KMS-11 (cell line): Measurements from ENCODE around the gene OXCT1.

Experiments
- H2AFZ ChIP-seq: fragments of 200-600 bp; sonication (generic); 2 replicates; pipeline ENCODE4 v1.6.1; 2016; ENCODE audit warnings: antibody characterized with exemption, mixed run types, low read depth
- H3K27ac ChIP-seq: fragments of 200-600 bp; sonication (generic); 2 replicates; pipeline ENCODE4 v1.6.1; 2016; ENCODE audit warnings: mild to moderate bottlenecking, mixed run types
- H3K27me3 ChIP-seq: fragments of 200-600 bp; sonication (generic); 2 replicates; pipeline ENCODE4 v1.6.1; 2017; ENCODE audit warnings: mild to moderate bottlenecking, low read depth, mixed run types, moderate library complexity; ENCODE audit not compliant: insufficient read depth
- H3K36me3 ChIP-seq: fragments of 200-600 bp; sonication (generic); 2 replicates; pipeline ENCODE4 v1.6.1; 2017; ENCODE audit warnings: mild to moderate bottlenecking, mixed run types; ENCODE audit not compliant: insufficient read depth
- H3K4me1 ChIP-seq: fragments of 200-600 bp; sonication (generic); 2 replicates; pipeline ENCODE4 v1.6.1; 2016; ENCODE audit warnings: mild to moderate bottlenecking, low read depth, mixed run types; ENCODE audit not compliant: poor library complexity, severe bottlenecking
- H3K4me2 ChIP-seq: fragments of 200-600 bp; sonication (generic); 2 replicates; pipeline ENCODE4 v1.7.0; 2016; ENCODE audit warnings: mild to moderate bottlenecking, mixed run types
- H3K4me3 ChIP-seq: fragments of 200-600 bp; sonication (generic); IDR thresholded peaks from 2 replicates; pipeline ENCODE4 v1.6.1; 2017; ENCODE audit warnings: low read depth, low read length, mixed read lengths; ENCODE audit not compliant: insufficient read depth
- H3K79me2 ChIP-seq: fragments of 200-600 bp; sonication (generic); 2 replicates; pipeline ENCODE4 v1.6.1; 2016; ENCODE audit warnings: low read depth, mixed run types; ENCODE audit not compliant: insufficient read depth
- H3K9ac ChIP-seq: fragments of 200-600 bp; sonication (generic); 2 replicates; pipeline ENCODE4 v1.6.1; 2016; ENCODE audit warnings: mild to moderate bottlenecking, mixed run types
- H4K20me1 ChIP-seq: fragments of 200-600 bp; sonication (generic); 2 replicates; pipeline ENCODE4 v1.6.1; 2016; ENCODE audit warnings: mild to moderate bottlenecking, mixed run types; ENCODE audit not compliant: insufficient read depth
- CTCF ChIP-seq: fragments of 200-600 bp; sonication (generic); conservative IDR thresholded peaks from 2 replicates; pipeline ENCODE4 v1.6.1; 2017; ENCODE audit warnings: low read depth, mild to moderate bottlenecking, antibody characterized with exemption, low read length, moderate library complexity, mixed read lengths

Gene OXCT1

GRCh38 chr5:41789434-41789833, 80.8 kb downstream of the OXCT1 start:
- H3K4me1 ChIP-seq: peaks cover 61% of the 10 kb centered on the region
- no peaks in the 10 kb centered on the region for H3K79me2 ChIP-seq
- no peak overlapping the region; the same call in 1 of the 2 replicates for H3K27ac ChIP-seq
- no peaks in the 10 kb centered on the region for H3K36me3 ChIP-seq
- no peak for TF ChIP-seq CTCF
- no peaks in the 10 kb centered on the region for H3K27me3 ChIP-seq
- no peak overlapping the region for H3K9ac ChIP-seq
- no peak overlapping the region for H2AFZ ChIP-seq
- peak overlapping the region; percentile 49; the same call in 1 of the 2 replicates for H3K4me2 ChIP-seq
- H4K20me1 ChIP-seq: no peaks in the 10 kb centered on the region
- no peak overlapping the region for H3K4me3 ChIP-seq

- Histone ChIP-seq H4K20me1 (no peaks in the 10 kb centered on the region), H3K27ac (peak overlapping the region; percentile 61; the same call in 1 of the 2 replicates), H3K4me2 (peak overlapping the region; percentile 49), H3K4me1 (peaks cover 57% of the 10 kb centered on the region), H3K9ac (no peak overlapping the region), H3K79me2 (no peaks in the 10 kb centered on the region), H3K27me3 (no peaks in the 10 kb centered on the region), H3K36me3 (no peaks in the 10 kb centered on the region), H3K4me3 (no peak overlapping the region), H2AFZ (no peak overlapping the region)
- no peak for TF ChIP-seq CTCF
Observed at GRCh38 chr5:41788941-41789368, 81.3 kb downstream of the OXCT1 start.

- H3K4me1 ChIP-seq: peaks cover 60% of the 10 kb centered on the region
- H2AFZ ChIP-seq: no peak overlapping the region
- H3K4me2 ChIP-seq: peak overlapping the region; percentile 49
- TF ChIP-seq CTCF: no peak
- no peak overlapping the region for H3K9ac ChIP-seq
- peak overlapping the region; percentile 61 for H3K27ac ChIP-seq
- H3K79me2 ChIP-seq: no peaks in the 10 kb centered on the region
- no peaks in the 10 kb centered on the region for H4K20me1 ChIP-seq
- no peak overlapping the region for H3K4me3 ChIP-seq
- no peaks in the 10 kb centered on the region for H3K27me3 ChIP-seq
- H3K36me3 ChIP-seq: no peaks in the 10 kb centered on the region
Observed at GRCh38 chr5:41787265-41787664, 83.0 kb downstream of the OXCT1 start.

GRCh38 chr5:41785061-41785460, 85.2 kb downstream of the OXCT1 start:
- no peaks in the 10 kb centered on the region for H3K36me3 ChIP-seq
- H3K27ac ChIP-seq: no peak overlapping the region
- H3K4me2 ChIP-seq: no peak overlapping the region

More at GRCh38 chr5:41785061-41785460, 85.2 kb downstream of the OXCT1 start:
- Histone ChIP-seq H2AFZ (no peak overlapping the region), H4K20me1 (no peaks in the 10 kb centered on the region), H3K9ac (no peak overlapping the region), H3K4me3 (no peak overlapping the region), H3K4me1 (peaks cover 51% of the 10 kb centered on the region), H3K79me2 (no peaks in the 10 kb centered on the region), H3K27me3 (no peaks in the 10 kb centered on the region)
- no peak for TF ChIP-seq CTCF
